ENCODE results near the gene ADH5. TPM values are rescaled to one million over a fixed set of nuclear protein-coding genes. Genes with fewer than 3 reads are reported as not detected.
A peak's percentile ranks its signal among the peaks of the same experiment; 100 is the strongest.

ADH5 gene
- polyA plus RNA-seq (2011; rRNA removed) (205 and 283 TPM in 2 replicates), polyA minus RNA-seq (2011; rRNA and poly(A)+ RNA removed) (89.4 and 123 TPM in 2 replicates)

DNA sequence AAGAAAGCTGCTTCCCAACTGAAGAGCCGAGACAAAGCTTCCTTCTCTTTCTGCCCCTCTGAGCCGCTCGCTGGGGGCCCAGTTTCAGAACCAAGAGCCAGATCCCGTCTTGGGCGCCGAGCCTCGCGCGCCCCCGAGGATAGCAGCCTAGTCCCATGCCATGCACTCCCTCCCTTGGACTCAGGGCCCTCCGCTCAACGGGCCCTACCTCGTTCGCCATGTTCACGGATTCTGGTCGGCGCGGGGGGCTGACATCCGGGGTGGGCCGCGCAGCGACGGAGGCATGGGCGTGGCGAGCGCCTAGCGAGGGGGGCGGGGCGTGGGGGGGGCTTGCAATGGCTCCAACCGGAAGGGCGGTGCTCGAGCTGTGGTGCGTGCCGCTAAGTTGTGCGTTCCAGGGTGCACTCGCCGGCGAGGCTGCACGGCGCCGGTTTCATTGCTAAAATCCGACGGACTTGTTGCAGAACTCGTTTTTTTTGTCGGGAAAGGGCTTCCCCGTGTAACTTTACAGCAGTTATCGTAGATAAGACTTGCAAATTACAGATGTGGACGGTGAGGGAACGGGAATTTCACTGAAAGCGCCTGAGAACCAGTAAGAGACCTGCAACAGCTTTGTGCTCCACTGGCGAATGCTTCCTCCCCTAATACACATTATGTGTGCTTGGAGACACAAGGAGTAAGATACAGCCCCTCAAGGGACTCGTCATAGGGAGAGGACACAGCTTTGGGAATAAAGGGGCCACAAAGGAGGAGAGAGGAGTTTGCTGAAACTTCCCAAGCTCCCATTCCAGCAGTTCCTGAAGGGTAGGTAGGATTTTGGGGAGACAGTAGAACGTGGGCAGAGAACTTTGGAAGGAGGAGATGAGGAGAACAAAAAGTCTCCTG, at the start of gene ADH5:
Gene ADH5, minus strand, starts transcription at position 308 of the 885 bp plus-strand sequence. Its CDS starts 88 bp downstream, at position 220.
- ChIA-PET POLR2A (interaction anchor here (0.5 to 0.6 kb wide), 4 partner anchors 15 to 370 kb away, joined by 3 to 4 read pairs (median 3); partner anchors contain the start of gene METAP1), CTCF (interaction anchor here (1.0 to 1.3 kb wide), 3 partner anchors 16 to 93 kb away, joined by 3 read pairs; partner anchors contain the start of gene METAP1)

DNA sequence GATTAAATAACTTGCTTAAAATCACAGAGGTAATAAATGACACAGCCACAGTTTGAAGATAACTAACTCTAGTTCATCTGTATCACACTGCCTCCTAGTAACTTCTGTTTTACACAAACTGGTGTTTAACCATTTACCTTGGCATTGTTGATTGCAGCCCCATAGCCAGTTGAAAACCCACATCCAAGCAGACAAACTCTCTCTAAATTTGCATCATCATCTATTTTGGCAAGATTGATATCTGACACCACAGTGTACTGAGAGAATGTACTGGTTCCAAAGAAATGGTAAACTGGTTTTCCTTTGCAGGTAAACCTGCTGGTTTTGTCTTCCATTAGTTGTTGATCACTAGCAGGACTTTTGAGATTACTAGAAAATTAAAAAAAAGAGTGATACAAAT, 47.7 kb upstream of the ADH5 start:
- Histone ChIP-seq H3K36me3 (ENCODE audit: control insufficient read depth, insufficient read depth, low read length) (no peaks in the 10 kb centered on the region), H3K27me3 (ENCODE audit: control insufficient read depth, insufficient read depth, low read length) (no peaks in the 10 kb centered on the region), H3K4me3 (ENCODE audit: low read depth, low read length) (no peak overlapping the region)
- ChIA-PET POLR2A (no interaction called here), CTCF (no interaction called here)
- TF ChIP-seq, protein P1, sequence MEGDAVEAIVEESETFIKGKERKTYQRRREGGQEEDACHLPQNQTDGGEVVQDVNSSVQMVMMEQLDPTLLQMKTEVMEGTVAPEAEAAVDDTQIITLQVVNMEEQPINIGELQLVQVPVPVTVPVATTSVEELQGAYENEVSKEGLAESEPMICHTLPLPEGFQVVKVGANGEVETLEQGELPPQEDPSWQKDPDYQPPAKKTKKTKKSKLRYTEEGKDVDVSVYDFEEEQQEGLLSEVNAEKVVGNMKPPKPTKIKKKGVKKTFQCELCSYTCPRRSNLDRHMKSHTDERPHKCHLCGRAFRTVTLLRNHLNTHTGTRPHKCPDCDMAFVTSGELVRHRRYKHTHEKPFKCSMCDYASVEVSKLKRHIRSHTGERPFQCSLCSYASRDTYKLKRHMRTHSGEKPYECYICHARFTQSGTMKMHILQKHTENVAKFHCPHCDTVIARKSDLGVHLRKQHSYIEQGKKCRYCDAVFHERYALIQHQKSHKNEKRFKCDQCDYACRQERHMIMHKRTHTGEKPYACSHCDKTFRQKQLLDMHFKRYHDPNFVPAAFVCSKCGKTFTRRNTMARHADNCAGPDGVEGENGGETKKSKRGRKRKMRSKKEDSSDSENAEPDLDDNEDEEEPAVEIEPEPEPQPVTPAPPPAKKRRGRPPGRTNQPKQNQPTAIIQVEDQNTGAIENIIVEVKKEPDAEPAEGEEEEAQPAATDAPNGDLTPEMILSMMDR (IDR thresholded peaks at IDR 0.05; ENCODE audit: insufficient read depth, low read depth, low read length), result no peak
- no peak for DNase-seq (ENCODE audit: low read depth)

More for the DNA sequence above, at the start of gene ADH5:
- peaks cover 11% of the 10 kb centered on the region for H3K36me3 ChIP-seq (ENCODE audit: control insufficient read depth, insufficient read depth, low read length)
- no peaks in the 10 kb centered on the region for H3K27me3 ChIP-seq (ENCODE audit: control insufficient read depth, insufficient read depth, low read length)
- H3K4me3 ChIP-seq (ENCODE audit: low read depth, low read length), result peak within 1 kb of the TSS; percentile 95
- TF ChIP-seq, protein P1 (IDR thresholded peaks at IDR 0.05; ENCODE audit: insufficient read depth, low read depth, low read length), result no peak
- DNase-seq (ENCODE audit: low read depth), result no peak

DNA sequence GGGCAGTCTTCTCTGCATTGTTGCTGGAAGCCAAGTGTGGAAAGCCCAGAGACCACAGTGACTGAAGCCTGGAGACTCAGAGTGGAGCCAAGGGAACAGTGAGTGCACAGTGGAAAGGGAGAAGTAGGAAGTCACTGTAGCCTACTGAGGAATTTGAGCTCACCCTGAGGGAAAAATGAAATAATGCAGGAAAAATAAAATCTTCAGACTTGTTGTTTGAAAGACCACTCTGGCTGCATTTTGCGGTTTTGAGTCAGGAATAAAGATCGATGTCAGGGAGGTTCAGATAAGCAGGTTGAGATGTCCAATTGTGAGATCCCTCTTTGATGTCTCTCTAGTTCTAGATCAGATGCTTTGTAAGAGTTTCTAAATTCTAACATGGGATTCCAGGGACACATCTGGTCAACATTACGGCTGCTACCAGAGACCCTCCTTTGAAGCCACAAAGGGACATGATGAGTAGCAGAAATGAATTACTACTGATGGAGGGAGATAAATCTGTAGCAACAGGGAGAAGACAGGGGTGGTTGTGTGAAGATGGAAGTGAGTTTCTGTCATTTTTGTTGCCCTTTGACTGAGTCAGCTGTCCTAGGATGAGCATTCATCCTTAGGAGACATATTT, 47.1 kb upstream of the ADH5 start:
- ChIA-PET POLR2A (no interaction called here), CTCF (no interaction called here)
- Histone ChIP-seq H3K4me3 (ENCODE audit: low read depth, low read length) (no peak overlapping the region), H3K27me3 (ENCODE audit: control insufficient read depth, insufficient read depth, low read length) (no peaks in the 10 kb centered on the region), H3K36me3 (ENCODE audit: control insufficient read depth, insufficient read depth, low read length) (no peaks in the 10 kb centered on the region)
- DNase-seq (ENCODE audit: low read depth), result no peak
- TF ChIP-seq, protein P1 (IDR thresholded peaks at IDR 0.05; ENCODE audit: insufficient read depth, low read depth, low read length), result no peak

DNA sequence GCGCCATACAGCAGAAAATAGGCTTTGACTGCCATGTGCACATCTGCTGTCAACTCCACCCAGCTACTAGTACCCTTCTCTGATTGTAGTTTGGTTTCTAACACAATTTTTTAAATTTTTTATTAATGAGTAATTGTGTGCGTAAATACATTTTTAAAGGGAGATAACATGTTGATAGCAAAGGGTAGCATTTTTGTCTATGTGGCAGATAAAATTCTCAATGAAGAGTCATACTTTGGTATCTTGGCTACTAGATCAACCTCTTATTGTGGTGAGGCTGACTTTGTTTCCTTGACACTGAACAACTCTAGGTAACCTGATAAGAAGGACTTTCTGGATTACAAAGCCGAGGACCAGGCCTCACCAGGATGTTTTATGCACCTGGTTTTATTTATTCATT, 46.0 kb upstream of the ADH5 start:
- no peak overlapping the region for H3K4me3 ChIP-seq (ENCODE audit: low read depth, low read length)
- TF ChIP-seq, protein P1 (IDR thresholded peaks at IDR 0.05; ENCODE audit: insufficient read depth, low read depth, low read length), result no peak
- no peak for DNase-seq (ENCODE audit: low read depth)
- H3K27me3 ChIP-seq (ENCODE audit: control insufficient read depth, insufficient read depth, low read length), result no peaks in the 10 kb centered on the region
- H3K36me3 ChIP-seq (ENCODE audit: control insufficient read depth, insufficient read depth, low read length), result no peaks in the 10 kb centered on the region
- POLR2A ChIA-PET, result no interaction called here
- CTCF ChIA-PET, result no interaction called here

DNA sequence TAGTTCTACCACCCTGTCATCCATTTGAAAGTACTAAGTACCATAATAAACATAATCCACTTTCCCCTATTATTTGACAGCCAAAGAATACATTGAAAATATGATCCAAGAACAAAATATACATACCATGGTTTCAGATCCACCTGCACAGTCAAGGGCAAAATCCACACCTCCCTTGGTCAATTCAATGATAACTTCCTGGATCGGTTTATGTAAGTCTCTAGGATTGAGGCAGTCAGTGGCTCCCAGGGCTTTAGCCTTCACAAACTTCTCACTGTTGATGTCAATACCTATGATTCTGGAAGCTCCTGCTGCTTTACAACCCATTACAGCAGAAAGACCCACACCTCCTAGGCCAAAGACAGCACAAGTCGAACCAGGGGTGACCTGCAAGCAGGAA, 42.8 kb upstream of the ADH5 start:
- Histone ChIP-seq H3K36me3 (ENCODE audit: control insufficient read depth, insufficient read depth, low read length) (no peaks in the 10 kb centered on the region), H3K27me3 (ENCODE audit: control insufficient read depth, insufficient read depth, low read length) (no peaks in the 10 kb centered on the region), H3K4me3 (ENCODE audit: low read depth, low read length) (no peak overlapping the region)
- TF ChIP-seq, protein P1 (IDR thresholded peaks at IDR 0.05; ENCODE audit: insufficient read depth, low read depth, low read length), result no peak
- CTCF ChIA-PET, result interaction anchor here (1.5 kb wide), 1 partner anchor 11 kb away, joined by 5 read pairs; no protein-coding TSS in a partner anchor
- DNase-seq (ENCODE audit: low read depth), result no peak
- POLR2A ChIA-PET, result no interaction called here

Measured in BJ (cell line).